ENCODE measurements around the gene ANTXR2. TPM values are rescaled to one million over a fixed set of nuclear protein-coding genes. Genes with fewer than 3 reads are reported as not detected.

ANTXR2 gene
- total RNA-seq, 1 donor from 2014 or later, result 16.8 TPM

- no peak for DNase-seq (ENCODE audit: low spot score in 2 of 2)
These were observed 28.7 kb upstream of the ANTXR2 start for GRCh38 chr4:80101792-80102116.

GRCh38 chr4:80101071-80101791 lies 28.2 kb upstream of the ANTXR2 start:
- TF ChIP-seq CTCF (IDR thresholded peaks at IDR 0.05), result no peak
- H3K4me1 ChIP-seq, result no peaks in the 10 kb centered on the region

More at GRCh38 chr4:80101792-80102116, 28.7 kb upstream of the ANTXR2 start:
- H3K4me1 ChIP-seq, result no peaks in the 10 kb centered on the region
- no peaks in the 10 kb centered on the region for H3K9me3 ChIP-seq
- no peak overlapping the region for H3K27ac ChIP-seq
- no peaks in the 10 kb centered on the region for H3K27me3 ChIP-seq
- H3K4me3 ChIP-seq, result no peak overlapping the region
- no peak for TF ChIP-seq CTCF (IDR thresholded peaks at IDR 0.05)
- no peaks in the 10 kb centered on the region for H3K36me3 ChIP-seq
- intact Hi-C loops (cut with DNase I), result no loop called here

GRCh38 chr4:80099671-80100070 lies 26.6 kb upstream of the ANTXR2 start:
- TF ChIP-seq CTCF (IDR thresholded peaks at IDR 0.05), result no peak
- intact Hi-C loops (cut with DNase I), result no loop called here
- Histone ChIP-seq H3K4me3 (no peak overlapping the region), H3K9me3 (no peaks in the 10 kb centered on the region), H3K4me1 (no peaks in the 10 kb centered on the region), H3K36me3 (no peaks in the 10 kb centered on the region), H3K27ac (no peak overlapping the region), H3K27me3 (no peaks in the 10 kb centered on the region)
- DNase-seq (ENCODE audit: low spot score in 2 of 2), result no peak

More at GRCh38 chr4:80101071-80101791, 28.2 kb upstream of the ANTXR2 start:
- intact Hi-C loops (cut with DNase I), result no loop called here
- Histone ChIP-seq H3K4me3 (no peak overlapping the region), H3K27ac (no peak overlapping the region), H3K36me3 (no peaks in the 10 kb centered on the region), H3K27me3 (no peaks in the 10 kb centered on the region), H3K9me3 (no peaks in the 10 kb centered on the region)
- DNase-seq (ENCODE audit: low spot score in 2 of 2), result no peak

- Histone ChIP-seq H3K27ac (no peak overlapping the region), H3K9me3 (no peaks in the 10 kb centered on the region), H3K27me3 (no peaks in the 10 kb centered on the region), H3K4me1 (no peaks in the 10 kb centered on the region), H3K4me3 (no peak overlapping the region), H3K36me3 (no peaks in the 10 kb centered on the region)
- no peak for DNase-seq (ENCODE audit: low spot score in 2 of 2)
- intact Hi-C loops (cut with DNase I), result no loop called here
- no peak for TF ChIP-seq CTCF (IDR thresholded peaks at IDR 0.05)
These were observed 25.6 kb upstream of the ANTXR2 start for GRCh38 chr4:80098635-80099034.

GRCh38 chr4:80097400-80098177 lies 24.6 kb upstream of the ANTXR2 start:
- DNase-seq (ENCODE audit: low spot score in 2 of 2), result no peak
- Histone ChIP-seq H3K4me3 (no peak overlapping the region), H3K9me3 (no peaks in the 10 kb centered on the region), H3K27ac (no peak overlapping the region), H3K36me3 (no peaks in the 10 kb centered on the region), H3K4me1 (no peaks in the 10 kb centered on the region), H3K27me3 (no peaks in the 10 kb centered on the region)
- intact Hi-C loops (cut with DNase I), result no loop called here
- TF ChIP-seq CTCF (IDR thresholded peaks at IDR 0.05), result no peak

Measured in ascending aorta (tissue), 2 donors.